ENCODE measurements around the gene SLIT3.

Gene SLIT3

DNA sequence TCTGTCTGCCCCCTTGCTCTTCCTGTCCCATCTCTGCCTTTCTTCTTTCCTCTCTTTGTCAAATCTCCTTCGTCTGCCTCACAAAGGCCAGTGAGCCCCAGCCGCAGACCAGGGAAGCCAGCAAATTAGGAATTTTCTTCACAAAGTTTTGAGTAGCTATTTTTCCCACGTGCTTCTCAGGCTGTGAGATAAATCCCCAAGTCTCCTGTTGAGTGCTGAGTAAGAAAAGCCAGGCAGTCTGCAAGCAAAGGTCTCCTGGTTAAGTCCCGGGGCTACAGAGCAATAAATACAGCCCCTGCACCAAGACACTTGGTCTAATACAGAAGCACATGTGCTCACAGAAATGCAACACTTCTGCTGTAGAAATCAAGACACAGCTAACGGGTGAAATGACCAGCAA is 284.9 kb downstream of the SLIT3 start:
- DNase-seq = no peak

DNA sequence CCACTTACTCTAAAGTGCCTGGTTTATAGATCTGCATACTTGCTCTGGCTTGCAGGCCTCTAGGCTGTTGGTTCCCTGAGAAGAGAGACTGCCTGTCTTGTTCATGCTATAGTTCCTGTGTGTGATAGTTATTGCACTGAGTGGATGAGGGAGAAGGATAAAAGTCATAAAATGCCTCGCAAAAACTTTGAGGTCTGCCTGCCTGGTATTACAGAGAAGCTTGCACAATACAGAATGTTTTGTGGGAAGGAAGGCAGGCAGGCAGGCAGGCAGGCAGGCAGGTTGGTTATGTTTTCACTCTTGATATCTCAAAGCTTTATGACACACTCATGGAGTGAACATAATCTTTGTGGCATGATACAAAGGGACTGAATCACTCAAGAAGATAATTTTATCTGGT is 287.1 kb downstream of the SLIT3 start:
- no peak for DNase-seq

DNA sequence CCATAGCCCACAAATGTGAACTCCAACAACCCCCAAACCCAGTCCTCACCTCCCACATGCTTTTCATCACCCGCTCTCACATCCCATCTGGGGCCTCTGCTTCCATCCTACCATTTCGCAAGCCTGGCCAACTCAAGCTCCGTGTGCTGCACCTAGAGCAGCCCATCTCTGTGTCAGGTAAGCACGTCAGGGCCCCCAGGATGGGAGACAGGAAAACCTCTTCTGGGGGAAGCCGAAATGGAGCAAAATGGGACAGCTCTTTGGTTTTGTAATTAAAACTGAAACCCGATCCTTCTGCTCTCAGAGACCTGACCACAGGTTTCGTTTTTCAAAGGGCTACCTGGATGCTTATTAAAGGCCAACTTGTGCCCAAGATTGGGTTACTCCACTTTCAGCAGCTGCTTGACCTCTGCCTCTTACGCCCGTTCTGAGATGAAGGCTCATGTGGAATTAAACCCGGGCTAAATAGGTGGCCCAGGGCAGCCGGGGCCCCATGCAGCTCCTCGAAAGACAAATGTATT is 287.7 kb downstream of the SLIT3 start:
- no peak for DNase-seq

DNA sequence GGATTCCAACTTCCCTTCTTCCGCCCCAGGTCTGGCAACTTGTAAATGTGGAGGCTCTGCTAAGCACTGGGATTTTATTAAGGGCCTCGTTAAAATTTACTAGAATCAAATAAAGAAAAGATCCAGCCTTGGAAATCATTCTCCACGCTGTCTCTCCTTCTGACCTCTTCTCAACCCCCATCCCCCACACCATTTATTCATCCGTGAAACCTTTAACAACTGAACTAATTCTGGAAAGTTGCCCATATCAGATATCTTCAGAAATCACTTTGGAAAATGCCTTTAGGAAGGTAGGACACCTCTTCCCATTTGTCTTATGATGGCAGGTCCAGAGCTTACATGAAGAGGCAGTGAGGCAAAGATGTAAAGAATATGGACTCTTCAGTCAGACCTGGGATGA is 288.5 kb downstream of the SLIT3 start:
- no peak for DNase-seq

DNA sequence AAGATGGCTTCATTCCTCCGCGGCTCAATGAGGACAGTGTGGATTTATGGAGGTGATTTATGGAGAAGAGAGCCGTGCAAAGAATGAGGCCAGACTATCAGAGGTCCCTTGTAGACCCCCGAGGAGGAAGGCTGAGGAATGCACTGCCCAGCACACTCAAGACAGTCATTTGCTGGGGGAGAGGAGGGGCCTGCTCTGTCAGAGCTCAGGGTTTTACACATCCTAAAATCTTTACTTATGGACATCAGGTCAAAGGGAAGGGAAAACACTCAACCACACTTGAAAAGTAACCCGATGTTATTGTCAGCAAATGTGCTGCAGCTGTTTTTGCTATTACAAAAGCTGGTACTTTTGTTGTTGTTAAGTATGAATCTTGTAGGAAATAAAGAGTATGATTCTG is 289.5 kb downstream of the SLIT3 start:
- no peak for DNase-seq

DNA sequence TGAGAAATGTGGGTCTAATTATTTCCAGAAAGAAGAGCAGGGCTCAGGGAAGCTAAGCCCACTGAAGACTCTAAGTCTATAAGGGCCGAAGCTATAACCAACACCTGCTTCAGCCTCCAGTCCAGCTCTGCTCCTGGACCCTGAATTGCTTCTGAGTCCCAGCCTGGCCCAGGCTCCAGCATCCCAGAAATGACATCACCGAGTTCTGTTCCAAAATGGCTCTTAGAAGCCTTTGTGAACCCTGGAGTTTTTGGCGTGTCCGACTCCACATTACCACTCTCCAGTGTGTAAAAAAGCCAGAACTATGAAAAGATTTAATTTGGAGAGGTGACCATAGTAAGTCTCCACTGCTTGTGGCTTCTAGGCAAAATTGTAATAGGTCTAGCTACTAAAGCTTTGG is 289.9 kb downstream of the SLIT3 start:
- no peak for DNase-seq

DNA sequence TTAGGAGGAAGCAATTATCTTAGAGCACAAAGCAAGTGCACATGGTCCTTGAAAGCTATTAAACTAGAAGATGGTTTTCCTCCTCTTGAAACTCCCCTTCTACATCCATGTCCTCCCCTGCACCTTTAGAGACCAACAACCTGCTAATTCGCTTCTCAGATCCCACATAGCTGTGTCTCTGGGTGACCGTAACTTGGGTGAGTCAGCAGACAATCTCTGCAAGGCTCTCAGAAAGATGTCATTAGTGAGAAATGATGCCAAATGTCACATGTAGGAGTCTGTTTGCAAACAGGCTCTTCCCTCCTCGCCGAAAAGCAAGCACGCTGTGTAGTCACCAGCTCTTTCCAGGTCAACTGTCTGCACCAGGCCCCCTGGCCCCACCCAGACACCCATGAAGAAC is 291.8 kb downstream of the SLIT3 start:
- DNase-seq = no peak

DNA sequence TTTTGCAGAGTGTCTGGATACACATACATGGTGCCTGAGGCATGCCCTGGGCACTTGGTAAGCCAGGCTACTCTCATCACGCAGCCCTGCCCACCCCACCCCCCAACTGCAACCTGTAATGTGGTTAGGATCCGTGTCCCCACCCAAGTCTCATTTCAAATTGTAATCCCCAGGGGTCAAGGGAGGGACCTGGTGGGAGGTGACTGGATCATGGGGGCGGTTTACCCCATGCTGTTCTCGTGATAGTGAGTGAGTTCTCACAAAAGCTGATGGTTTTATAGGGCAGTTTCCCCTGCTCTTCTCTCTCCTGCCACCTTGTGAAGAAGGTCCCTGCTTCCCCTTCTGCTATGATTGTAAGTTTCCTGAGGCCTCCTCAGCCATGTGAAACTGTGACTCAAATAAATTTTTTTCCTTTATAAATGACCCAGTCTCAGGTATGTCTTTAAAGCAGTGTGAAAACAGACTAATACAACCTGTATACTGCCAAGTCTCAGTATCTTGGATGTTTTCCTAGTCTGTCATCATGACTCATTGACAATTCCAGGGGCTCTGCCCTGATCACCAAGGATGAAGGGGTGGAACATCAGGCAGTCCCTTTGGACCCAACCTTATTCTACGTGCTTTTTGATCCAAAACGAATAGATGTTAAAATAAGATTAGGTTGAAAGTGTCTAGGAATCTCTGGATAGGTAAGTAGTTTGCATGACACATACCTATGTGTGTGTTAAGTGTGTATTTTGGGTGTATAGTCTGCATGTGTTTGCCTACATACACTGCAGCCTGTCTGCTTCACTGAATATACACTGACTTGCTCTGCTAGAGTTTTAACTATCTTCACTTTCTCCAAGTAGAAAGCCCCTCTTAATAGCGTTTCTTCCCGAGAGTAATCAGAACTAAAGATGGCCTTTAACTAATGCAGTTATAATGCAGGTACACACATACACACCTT is 293.8 kb downstream of the SLIT3 start:
- no peak for DNase-seq

DNA sequence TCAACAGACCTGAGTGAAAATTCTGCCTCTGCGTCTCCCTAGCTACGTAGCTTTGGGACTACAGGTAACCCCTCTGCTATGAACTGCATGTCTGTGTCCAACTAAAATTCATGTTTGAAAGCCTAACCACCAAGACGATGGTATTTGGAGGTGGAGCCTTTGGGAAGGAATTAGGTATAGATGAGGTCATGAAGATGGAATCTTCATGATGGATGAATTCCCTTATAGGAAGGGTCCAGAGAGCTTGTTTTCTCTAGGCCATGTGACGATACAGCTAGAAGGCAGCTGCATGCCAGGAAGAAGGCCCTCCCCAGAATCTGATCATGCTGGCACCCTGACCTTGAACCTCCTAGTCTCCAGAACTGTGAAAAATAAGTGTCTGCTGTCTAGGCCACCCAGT is 296.4 kb downstream of the SLIT3 start:
- no peak for DNase-seq

DNA sequence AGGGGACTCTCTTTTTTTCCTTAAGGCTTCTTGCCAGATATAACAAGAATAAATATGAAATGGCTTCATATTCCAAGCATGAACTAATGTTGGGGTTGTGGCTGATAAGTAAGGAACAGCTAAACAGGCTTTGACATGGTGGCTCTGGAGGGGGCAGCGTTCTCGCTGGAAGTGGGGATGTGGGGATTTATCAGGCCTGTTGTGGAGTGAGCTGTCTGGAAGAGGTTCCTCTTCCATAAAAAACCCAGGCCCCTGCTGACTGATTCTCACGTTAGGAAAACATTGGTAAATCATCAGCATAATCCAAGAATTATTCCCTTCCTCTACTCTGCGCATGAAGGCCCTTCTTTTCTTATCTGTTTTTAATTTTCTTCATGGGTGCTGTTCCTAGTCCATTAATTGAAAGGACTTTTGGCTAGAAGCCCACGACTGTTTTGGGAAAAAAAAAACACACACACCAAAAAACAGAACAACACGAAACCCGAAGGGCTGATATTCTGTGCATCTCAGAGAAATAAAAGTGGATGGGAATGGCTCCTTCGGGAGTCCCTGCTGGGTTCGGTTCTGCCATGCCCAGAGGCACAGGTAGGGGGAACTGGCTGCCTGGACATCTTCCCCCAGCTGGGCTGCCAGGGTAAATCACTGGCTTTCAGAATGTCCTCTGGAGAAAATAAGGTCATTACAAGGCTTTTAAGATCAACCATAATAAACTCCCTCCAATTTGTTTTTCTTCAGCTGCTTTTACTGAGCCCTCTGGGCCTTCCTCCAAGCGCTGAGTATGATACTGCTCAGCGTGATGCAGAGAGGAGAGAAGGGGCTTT is 297.0 kb downstream of the SLIT3 start:
- DNase-seq = no peak

DNA sequence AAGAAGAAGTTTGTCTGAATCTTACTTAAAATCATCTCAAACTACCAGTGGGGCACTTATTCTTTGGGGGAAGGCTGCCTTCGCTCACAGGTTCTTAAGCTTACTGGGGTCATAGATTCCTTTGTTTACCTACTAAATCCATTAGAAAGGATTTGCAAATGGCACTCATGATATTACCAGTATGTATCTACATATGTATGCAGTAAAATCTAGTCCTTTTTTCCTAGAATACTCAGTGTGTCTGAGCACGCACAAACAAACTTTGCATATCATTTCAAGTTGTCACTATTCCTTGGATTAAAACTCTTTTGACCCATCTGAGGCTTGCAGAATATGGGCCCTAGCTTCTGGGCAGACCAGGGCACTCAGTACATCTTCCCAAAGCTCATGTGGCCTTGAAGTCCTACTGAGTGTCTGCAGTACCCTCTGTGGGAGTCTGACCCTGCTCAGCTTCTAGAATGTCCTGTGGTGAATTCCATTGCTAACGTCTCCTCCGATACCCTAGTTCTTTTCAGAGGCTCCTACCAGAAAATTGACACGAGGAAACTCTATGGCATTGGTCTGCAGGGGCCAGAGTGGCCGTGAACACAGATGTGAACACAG is 297.9 kb downstream of the SLIT3 start:
- DNase-seq = no peak

DNA sequence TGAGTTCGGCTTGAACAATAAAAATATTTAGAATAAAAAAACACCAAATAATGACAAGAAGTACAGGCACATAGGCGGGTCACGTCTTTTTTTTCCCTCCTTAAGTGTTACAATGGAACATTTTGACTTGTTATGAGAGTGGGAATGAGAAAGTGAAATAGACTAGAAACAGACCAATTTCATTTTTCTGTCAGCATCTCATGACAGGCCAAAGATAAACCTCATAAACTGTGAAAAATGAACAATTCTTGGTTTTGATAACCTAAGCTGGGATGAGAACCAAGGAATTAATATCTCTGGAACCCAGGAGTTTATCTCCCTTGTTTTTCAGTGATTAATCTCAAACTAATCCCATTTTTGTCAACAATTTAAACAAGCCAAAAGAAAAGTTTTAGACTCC is 299.5 kb downstream of the SLIT3 start:
- no peak for DNase-seq

DNA sequence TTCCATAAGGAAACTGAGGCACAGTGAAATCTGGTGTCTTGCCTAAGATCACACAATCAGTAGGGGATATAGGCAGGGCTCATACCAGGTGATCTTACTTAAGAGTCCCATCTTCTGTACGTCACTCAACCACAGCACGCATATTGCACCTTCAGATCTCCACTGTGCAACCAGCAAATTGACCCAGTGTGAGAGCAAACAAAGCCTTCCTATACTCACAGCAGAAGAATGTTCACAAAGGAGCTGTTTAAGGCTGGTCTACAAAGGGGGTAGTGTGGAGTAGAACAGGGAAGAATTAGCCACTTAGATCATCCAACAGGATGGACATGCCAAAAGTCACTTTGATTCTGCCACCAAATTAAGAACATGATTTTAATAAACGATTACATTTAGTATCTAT is 305.9 kb downstream of the SLIT3 start:
- no peak for DNase-seq

DNA sequence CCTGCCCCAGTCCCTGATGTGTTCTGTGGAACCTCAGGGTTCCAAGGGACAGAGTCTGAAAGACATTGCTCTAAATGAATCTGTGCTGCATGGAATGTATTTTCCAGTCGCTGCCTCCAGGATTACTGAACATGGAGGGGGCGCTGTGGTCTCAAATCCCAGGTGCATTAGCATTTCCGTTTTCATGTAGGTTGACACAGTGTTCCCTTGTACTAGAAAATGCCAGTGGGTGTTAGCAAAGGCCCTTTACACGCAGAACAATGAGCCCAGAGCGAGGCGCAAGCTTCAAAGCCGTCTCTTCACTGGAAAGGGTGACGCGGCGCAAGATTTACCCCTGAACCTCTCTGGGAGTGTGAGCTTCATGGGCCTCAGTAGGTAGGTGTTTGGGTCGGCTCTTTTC is 308.3 kb downstream of the SLIT3 start:
- no peak for DNase-seq

DNA sequence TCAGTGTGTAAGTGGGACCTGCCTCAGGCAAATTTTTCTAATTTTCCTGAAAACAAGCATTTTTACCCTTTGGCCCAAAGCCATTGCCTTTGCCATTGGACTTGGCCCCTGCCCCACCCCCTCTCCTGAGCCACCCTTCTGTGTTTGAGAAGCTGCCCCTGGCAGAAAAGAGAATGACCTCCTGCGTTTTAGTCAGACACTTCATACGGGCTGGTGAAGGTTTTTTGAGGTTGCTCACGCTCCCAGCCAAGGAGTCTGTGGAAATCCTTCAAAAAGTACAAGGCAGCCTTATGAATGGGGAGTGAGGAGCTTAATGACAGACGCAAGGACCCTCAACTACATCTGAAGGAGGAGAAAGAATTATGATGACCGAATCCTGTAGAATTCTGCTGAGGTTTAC is 308.9 kb downstream of the SLIT3 start:
- DNase-seq = no peak

DNA sequence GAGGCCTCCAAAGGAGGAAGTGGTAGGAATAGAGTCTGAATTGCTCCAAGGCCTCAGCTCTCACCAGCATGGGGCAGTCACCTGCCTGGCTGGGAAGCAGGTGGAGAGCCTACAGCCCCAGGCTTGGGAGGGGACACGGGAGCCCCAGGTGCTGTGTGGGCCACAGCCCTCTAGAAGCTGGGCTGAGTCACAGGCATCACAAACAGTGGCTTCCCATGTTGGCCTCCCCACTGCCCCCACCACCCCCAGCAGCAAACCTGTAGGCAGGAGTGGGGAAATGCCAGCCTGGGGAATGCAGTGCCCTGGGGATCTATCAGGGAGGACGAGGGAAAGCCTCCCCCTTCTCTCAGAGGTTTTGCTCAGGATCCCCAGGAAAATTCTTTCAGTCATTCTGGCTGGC is 309.6 kb downstream of the SLIT3 start:
- DNase-seq = no peak

DNA sequence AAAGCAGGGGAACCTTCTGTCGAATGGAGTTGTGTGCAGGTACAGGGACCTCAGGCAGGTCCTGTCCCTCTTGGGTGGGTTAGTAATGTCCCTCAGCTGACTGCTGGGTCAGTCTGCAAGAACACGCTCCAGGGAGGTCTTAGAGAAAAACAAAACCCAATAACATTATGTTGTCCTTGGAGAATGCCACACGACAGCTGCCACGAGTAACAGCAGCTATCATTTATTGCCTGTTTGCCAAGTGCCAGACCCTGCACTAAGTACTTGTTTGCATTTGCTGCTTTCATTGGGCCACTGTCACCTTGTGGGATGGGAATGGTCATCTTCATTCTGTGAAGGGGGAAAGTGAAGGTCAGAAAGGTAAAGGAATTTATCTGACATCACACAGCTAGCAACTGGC is 310.3 kb downstream of the SLIT3 start:
- no peak for DNase-seq

DNA sequence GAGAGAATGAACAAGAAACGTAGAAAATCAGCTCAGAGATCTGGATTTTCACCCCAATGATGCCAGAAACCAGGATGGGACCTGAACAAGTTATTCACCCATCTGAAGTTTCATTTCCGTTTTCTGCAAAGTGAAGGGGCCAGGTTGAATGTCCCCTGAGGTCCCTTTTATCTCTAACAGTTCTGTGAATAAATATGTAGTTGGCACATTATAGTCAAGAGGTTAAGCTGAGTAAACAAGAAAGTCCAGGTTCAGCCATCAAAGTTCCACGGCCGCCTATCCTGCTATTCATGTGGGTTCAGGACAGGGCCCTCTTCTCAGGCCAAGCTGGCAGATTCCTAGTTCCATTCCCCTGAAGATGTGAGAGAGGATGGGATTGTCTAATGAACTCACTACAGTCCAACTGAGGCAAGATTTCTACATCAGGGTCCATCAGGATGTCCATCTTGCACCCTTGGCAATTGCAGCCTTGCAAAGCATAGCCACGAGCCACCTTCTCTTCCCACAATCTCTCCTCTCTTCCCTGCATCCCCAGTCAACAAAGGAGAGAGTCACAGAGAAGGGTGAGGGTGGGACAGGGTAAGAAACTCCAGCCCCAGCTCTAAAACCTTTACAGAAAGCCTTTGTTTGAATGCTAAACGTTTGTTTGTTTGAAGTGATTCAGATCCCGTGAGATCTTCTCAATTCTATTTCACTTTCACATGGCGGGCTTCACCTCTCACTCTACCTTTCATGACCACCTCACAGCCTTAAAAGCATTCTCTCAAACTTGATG is 311.0 kb downstream of the SLIT3 start:
- DNase-seq = no peak

DNA sequence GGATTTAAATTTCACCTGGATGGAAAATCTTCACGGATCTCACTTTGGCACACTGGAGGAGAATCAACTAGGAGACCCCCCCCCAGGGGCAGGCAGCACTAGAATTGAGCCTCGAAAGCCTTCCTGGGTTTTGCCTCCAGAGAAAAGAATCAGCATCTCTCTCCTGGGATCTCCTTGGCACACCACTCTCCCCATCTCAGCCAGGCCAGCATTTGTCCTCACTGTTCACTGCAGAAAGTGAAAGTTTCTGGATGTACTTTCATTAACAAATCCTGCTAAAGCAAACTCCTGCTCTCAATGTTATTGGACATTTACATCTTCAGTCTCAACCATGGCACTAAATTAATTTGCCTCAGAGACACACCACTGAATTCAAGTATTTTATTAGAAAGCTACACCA is 312.2 kb downstream of the SLIT3 start:
- no peak for DNase-seq

DNA sequence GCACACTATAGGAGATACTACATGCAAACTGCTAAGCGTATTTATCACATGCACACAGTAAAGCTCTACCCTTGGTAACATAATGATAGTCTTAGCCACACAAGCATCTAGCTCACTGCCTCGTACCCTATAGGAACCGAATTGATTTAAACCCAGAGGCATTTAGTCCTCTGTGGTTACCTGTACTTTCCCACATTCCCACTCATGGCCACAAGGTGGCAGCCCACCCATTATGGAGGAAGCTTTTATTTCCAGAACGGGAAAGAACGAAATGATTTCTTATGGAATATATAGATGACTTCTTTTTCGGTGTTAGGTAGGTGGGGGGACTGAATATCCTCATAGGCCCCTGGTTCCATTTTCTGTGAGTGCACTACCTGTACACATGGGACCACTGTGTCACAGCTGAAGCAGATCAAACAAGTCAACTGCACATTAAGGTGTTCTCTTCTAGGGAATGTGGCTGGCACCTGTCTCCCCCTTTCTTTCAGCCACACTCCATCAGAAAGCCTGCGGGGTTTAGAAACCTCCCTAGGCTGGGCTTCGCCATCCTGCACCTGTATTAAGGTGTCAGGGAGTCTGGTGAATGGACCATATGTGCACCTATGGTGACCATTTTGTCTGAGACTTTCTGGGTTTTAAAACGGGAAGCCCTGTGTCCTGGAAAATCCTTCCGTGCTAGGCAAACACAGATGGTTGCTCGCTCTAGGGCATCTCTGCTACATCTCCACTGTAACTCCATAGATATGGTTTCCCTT is 313.2 kb downstream of the SLIT3 start:
- DNase-seq = peak; percentile 34

DNA sequence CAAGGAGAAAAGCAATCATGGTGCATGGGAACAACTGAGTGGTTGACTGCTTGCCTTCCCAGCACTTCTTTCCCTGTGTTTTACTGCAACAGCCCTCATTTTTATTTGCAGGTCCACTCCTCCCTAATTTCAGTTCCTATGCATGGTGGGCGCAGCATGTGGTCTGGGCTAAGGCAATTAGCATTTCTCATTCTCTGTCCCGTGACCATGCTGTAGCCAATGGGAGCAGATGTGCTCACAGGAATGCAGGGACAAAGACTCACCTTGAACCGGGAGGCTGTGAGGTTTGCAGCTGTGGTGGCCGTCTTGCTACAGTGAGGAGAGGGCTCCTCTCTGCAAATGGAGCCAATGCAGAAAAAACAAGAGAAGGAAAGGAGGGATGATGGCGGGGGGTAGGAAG is 315.5 kb downstream of the SLIT3 start:
- DNase-seq = no peak

DNA sequence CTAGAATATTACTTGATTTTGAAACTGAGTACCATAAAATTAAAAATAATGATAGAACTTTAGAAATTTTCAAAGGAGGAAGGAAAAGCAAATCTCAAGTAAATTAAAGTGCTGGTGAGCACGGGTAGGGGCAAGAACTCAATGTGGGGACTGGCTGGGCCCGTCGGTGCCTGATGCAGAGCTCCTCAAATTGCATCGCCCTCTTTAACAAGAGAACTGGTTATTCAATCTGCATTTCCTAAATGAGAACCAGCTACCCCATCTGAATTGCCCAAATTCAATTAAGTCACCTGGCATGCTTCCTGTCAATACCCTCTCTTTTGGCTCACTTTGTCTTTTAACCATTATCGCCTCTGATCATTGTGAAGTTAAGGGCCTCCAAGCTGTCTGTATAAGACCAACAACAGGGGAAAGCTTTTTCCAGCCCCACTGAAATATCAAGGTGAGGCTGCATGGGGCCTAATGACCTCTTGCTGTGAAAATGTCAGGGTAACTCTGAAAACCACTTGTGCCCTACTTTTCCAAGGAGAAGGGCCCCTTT is 316.7 kb downstream of the SLIT3 start:
- DNase-seq = no peak

All from MV-4-11 (cell line).